DOHH2 (cell line): ENCODE measurements around the gene NECAP2.
"Not testable (repeated sequence)": the region's sequence is repeated elsewhere in the genome, so short reads cannot be mapped to it uniquely, and the experiment has no call there.

Experiments used
- H3F3A ChIP-seq: fragments of 200-600 bp; sonication (generic), shearing (Covaris generic); 2 replicates; pipeline ENCODE4 v1.6.0; 2016; ENCODE audit warnings: antibody characterized with exemption, mild to moderate bottlenecking; ENCODE audit not compliant: control insufficient read depth, insufficient read depth
- H3K27ac ChIP-seq: fragments of 200-600 bp; sonication (generic); 2 replicates; pipeline ENCODE4 v1.5.1; 2014; ENCODE audit warnings: low read depth, mild to moderate bottlenecking, low read length, moderate library complexity
- H3K27me3 ChIP-seq: fragments of 200-600 bp; sonication (generic); 2 replicates; pipeline ENCODE4 v1.6.1; 2014; ENCODE audit warnings: mild to moderate bottlenecking, low read length, mixed read lengths; ENCODE audit not compliant: control insufficient read depth
- H3K36me3 ChIP-seq: fragments of 200-600 bp; sonication (generic); 2 replicates; pipeline ENCODE4 v1.6.1; 2014; ENCODE audit warnings: mild to moderate bottlenecking, low read length, moderate library complexity, mixed read lengths; ENCODE audit not compliant: control insufficient read depth
- H3K4me1 ChIP-seq: fragments of 200-600 bp; sonication (generic); 2 replicates; pipeline ENCODE4 v1.6.1; 2014; ENCODE audit warnings: mild to moderate bottlenecking, low read length, mixed read lengths; ENCODE audit not compliant: control insufficient read depth
- H3K4me2 ChIP-seq: fragments of 200-600 bp; sonication (generic); 2 replicates; pipeline ENCODE4 v1.6.0; 2014; ENCODE audit warnings: mild to moderate bottlenecking, low read length, moderate library complexity
- H3K4me3 ChIP-seq: fragments of 200-600 bp; sonication (generic); 2 replicates; pipeline ENCODE4 v1.5.1; 2014; ENCODE audit warnings: mild to moderate bottlenecking, low read length, mixed read lengths
- H3K79me2 ChIP-seq: fragments of 200-600 bp; sonication (generic); 2 replicates; pipeline ENCODE4 v1.6.1; 2014; ENCODE audit warnings: mild to moderate bottlenecking, low read length, mixed read lengths; ENCODE audit not compliant: control insufficient read depth
- H3K9me2 ChIP-seq: fragments of 200-600 bp; sonication (generic); replicated peaks from 2 replicates; pipeline ENCODE4 v1.6.1; 2014; ENCODE audit warnings: mild to moderate bottlenecking, low read length, mixed read lengths; ENCODE audit not compliant: control insufficient read depth
- H3K9me3 ChIP-seq: fragments of 200-600 bp; sonication (generic); 2 replicates; pipeline ENCODE4 v1.6.1; 2014; ENCODE audit warnings: antibody characterized with exemption, low read length, mixed read lengths; ENCODE audit not compliant: control insufficient read depth, insufficient read depth
- H4K20me1 ChIP-seq: fragments of 200-600 bp; sonication (generic); 2 replicates; pipeline ENCODE4 v1.6.0; 2014; ENCODE audit warnings: low read depth, mild to moderate bottlenecking, antibody characterized with exemption, low read length, moderate library complexity; ENCODE audit not compliant: control insufficient read depth, insufficient read depth
- EZH2phosphoT487 ChIP-seq: fragments of 200-600 bp; sonication (generic); IDR thresholded peaks from 2 replicates; pipeline ENCODE4 v1.6.1; 2017; ENCODE audit warnings: borderline replicate concordance, mild to moderate bottlenecking, antibody characterized with exemption, low read length, moderate library complexity, mixed read lengths
- TF ChIP-seq, protein P1 (sequence below): fragments of 200-600 bp; sonication (generic); IDR thresholded peaks from one replicate; pipeline ENCODE4 v1.5.1; 2014; ENCODE audit warnings: antibody characterized with exemption, mild to moderate bottlenecking, low read depth, low read length; ENCODE audit not compliant: poor library complexity, severe bottlenecking

Gene NECAP2

DNA sequence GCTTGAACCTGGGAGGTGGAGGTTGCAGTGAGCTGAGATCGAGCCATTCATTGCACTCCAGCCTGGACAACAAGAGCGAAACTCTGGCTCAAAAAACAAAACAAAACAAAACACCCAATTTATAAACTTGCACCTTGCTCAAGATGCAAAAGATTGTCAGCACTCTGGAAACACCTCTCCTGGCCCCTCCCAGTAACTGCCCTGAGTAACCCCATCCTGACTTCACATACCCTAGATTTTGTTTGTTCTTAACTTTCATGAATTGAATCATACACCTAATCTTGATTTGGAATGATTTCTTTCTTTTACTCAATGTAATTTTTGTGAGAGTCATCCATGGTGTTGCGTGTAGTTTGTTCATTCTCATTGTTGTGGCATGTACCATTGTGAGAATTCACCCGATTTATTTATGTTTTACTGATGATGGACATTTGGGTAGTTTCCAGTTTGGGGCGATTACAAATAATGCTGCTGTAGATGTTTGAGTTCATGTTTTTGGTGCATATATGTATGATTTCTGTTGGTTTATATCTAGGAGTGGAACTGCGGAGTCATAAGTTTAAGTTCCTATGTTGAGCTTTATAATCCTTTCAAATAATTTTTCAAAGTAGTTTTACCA, 10.4 kb downstream of the NECAP2 start:
- H3K4me3 ChIP-seq: peak overlapping the region; percentile 58
- no peaks in the 10 kb centered on the region for H3K27me3 ChIP-seq
- peak overlapping the region; percentile 53 for H3K27ac ChIP-seq
- no peaks in the 10 kb centered on the region for H4K20me1 ChIP-seq
- peak overlapping the region; percentile 66 for H3K4me2 ChIP-seq
- H3K4me1 ChIP-seq: peaks cover 37% of the 10 kb centered on the region
- TF ChIP-seq, protein P1, sequence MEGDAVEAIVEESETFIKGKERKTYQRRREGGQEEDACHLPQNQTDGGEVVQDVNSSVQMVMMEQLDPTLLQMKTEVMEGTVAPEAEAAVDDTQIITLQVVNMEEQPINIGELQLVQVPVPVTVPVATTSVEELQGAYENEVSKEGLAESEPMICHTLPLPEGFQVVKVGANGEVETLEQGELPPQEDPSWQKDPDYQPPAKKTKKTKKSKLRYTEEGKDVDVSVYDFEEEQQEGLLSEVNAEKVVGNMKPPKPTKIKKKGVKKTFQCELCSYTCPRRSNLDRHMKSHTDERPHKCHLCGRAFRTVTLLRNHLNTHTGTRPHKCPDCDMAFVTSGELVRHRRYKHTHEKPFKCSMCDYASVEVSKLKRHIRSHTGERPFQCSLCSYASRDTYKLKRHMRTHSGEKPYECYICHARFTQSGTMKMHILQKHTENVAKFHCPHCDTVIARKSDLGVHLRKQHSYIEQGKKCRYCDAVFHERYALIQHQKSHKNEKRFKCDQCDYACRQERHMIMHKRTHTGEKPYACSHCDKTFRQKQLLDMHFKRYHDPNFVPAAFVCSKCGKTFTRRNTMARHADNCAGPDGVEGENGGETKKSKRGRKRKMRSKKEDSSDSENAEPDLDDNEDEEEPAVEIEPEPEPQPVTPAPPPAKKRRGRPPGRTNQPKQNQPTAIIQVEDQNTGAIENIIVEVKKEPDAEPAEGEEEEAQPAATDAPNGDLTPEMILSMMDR: no peak
- TF ChIP-seq EZH2phosphoT487: no peak
- H3K9me3 ChIP-seq: no peaks in the 10 kb centered on the region
- no peaks in the 10 kb centered on the region for H3K9me2 ChIP-seq
- H3K36me3 ChIP-seq: peaks cover 90% of the 10 kb centered on the region
- peaks cover 31% of the 10 kb centered on the region for H3K79me2 ChIP-seq
- peaks cover 11% of the 10 kb centered on the region; the same call in 1 of the 2 replicates for H3F3A ChIP-seq

DNA sequence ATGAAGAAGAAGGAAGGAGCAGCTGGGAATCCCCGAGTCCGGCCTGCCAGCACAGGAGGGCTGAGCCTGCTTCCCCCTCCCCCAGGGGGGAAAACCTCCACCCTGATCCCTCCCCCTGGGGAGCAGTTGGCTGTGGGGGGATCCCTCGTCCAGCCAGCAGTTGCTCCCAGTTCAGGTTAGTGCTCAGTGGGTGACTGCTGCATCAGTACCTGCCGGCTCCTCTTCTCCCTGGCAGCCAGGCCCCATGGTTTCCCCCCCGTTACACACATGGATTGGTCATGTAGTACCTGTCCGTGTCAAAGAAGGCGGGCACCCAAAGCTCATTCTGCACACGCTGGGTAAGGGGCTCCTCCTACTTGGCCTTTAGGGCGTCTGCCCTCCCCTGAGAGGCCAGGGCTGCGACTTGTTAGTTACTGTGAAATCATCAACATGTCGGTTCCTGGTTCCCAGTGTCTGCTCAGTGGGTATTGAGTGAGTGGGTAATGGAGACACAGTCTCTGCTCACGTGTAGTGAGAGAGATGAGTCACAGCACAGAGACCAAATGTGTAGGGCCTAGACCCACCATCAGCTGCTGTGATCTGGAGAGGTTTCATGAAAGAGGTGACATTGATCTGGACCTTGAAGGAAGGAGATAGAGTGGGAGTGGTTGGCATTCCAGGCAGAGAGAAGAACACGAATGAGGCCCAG, 11.5 kb downstream of the NECAP2 start:
- H3K4me3 ChIP-seq: peak overlapping the region; percentile 58
- H3K9me2 ChIP-seq: no peaks in the 10 kb centered on the region
- peak overlapping the region; percentile 53 for H3K27ac ChIP-seq
- peak overlapping the region; percentile 66 for H3K4me2 ChIP-seq
- peaks cover 11% of the 10 kb centered on the region; the same call in 1 of the 2 replicates for H3F3A ChIP-seq
- no peak for TF ChIP-seq EZH2phosphoT487
- TF ChIP-seq, protein P1: no peak
- no peaks in the 10 kb centered on the region for H3K27me3 ChIP-seq
- H3K79me2 ChIP-seq: peaks cover 31% of the 10 kb centered on the region
- H3K9me3 ChIP-seq: no peaks in the 10 kb centered on the region
- H4K20me1 ChIP-seq: no peaks in the 10 kb centered on the region
- peaks cover 93% of the 10 kb centered on the region for H3K36me3 ChIP-seq
- peaks cover 37% of the 10 kb centered on the region for H3K4me1 ChIP-seq

DNA sequence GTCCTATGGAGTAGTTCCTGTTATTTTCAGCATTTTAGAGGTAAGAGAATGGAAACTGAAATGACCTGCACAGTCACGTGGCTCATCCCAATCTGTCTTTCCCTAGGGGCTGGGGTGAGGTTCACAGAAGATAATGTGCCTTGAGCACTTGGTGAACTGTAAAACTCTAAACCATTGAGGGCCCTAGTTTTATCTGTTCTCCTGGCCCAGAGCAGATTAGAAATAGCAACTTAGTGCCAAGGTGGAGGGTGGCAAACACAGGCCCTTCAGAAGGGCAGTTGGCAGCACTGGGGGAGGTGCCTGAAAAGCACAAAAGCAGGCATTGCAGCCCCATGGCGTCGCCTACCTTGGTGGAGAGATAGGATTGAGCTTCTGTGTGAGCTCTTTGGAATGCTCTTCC, 14.4 kb downstream of the NECAP2 start:
- not testable (repeated sequence) for H3K27ac ChIP-seq, H4K20me1 ChIP-seq, H3K27me3 ChIP-seq, H3F3A ChIP-seq, H3K4me2 ChIP-seq, H3K4me3 ChIP-seq, H3K9me3 ChIP-seq, H3K9me2 ChIP-seq
- H3K4me1 ChIP-seq: peaks cover 25% of the 10 kb centered on the region
- peaks cover 91% of the 10 kb centered on the region for H3K36me3 ChIP-seq
- peaks cover 27% of the 10 kb centered on the region for H3K79me2 ChIP-seq

DNA sequence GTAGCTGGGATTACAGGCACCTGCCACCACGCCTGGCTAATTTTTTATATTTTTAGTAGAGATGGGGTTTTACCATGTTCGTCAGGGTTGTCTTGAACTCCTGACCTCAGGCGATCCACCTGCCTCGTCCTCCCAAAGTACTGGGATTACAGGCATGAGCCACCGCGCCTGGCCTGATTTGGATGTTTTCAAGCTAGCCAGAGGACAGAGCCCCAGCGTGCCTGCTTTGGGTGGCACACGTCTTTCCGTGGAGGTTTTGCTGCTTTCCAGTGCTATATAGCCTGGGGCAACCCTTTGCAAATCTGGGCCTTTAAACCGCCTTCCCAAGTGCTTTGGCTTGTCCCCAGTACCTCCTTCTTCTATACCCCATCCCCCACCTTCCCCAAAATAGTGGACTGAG, 15.6 kb downstream of the NECAP2 start:
- H3K4me2 ChIP-seq: not testable (repeated sequence)

More for the DNA sequence above, 15.6 kb downstream of the NECAP2 start:
- not testable (repeated sequence) for H4K20me1 ChIP-seq, H3F3A ChIP-seq, H3K9me2 ChIP-seq, H3K27me3 ChIP-seq, H3K4me3 ChIP-seq, H3K9me3 ChIP-seq, H3K27ac ChIP-seq
- Histone ChIP-seq H3K79me2 (peaks cover 18% of the 10 kb centered on the region), H3K36me3 (peaks cover 87% of the 10 kb centered on the region), H3K4me1 (peaks cover 13% of the 10 kb centered on the region)
